Endothelial cell of umbilical vein (primary cell): ENCODE measurements around the gene SOSTDC1.

ENCODE experiments used
- POLR2A ChIP-seq: IDR thresholded peaks from 2 replicates; pipeline ENCODE4 v1.6.1; 2012; ENCODE audit warnings: low read depth, mild to moderate bottlenecking, control low read depth, low read length
- TF ChIP-seq, protein P1 (sequence below), 2 donors: IDR thresholded peaks; 1 replicate in 1 of 2; 2 replicates in 1 of 2; pipeline ENCODE4 v1.5.1; 2011; ENCODE audit warnings: low read length in 2 of 2, mild to moderate bottlenecking in 2 of 2, moderate library complexity in 2 of 2, control low read depth in 1 of 2, inconsistent platforms in 1 of 2, low read depth in 1 of 2; ENCODE audit not compliant: insufficient read depth in 1 of 2; ENCODE audit errors: extremely low read depth in 1 of 2

DNA sequence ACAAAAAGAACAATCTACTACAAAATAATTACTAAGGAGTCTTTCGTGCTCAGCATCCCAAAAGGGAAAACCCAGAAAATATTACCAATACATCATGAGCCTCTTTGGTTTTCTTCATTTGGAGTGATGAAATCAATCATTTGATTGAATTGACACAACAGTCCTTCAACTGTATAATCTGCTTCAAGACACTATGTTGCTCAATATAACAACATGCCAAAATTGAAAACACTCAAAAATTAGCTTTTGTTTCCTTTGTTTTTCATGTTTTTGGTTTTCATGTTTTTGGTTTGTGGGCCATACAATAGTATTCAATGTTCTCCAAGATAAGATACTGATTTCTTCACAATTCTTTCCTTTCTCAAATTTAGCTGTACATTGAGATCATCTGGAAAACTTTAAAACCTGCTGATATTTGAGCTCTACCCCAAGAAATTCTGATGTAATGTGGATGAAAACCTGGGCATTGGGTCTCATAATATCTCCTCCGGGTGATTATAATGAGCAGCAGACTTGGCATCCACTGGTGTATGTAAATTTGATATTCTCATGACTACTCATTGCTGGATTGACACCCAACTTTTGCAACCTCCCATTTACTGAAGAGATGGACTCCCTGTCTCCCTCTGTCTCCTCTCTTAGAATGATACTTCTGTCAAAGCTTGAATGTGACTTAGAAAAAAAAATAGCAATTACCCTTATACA lies 4.6 kb downstream of the SOSTDC1 start:
- TF ChIP-seq, protein P1, sequence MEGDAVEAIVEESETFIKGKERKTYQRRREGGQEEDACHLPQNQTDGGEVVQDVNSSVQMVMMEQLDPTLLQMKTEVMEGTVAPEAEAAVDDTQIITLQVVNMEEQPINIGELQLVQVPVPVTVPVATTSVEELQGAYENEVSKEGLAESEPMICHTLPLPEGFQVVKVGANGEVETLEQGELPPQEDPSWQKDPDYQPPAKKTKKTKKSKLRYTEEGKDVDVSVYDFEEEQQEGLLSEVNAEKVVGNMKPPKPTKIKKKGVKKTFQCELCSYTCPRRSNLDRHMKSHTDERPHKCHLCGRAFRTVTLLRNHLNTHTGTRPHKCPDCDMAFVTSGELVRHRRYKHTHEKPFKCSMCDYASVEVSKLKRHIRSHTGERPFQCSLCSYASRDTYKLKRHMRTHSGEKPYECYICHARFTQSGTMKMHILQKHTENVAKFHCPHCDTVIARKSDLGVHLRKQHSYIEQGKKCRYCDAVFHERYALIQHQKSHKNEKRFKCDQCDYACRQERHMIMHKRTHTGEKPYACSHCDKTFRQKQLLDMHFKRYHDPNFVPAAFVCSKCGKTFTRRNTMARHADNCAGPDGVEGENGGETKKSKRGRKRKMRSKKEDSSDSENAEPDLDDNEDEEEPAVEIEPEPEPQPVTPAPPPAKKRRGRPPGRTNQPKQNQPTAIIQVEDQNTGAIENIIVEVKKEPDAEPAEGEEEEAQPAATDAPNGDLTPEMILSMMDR (IDR thresholded peaks at IDR 0.05; ENCODE audit: extremely low read depth in 1 of 2, insufficient read depth in 1 of 2, low read depth in 1 of 2, low read length in 2 of 2) = no peak
- TF ChIP-seq POLR2A = no peak
